Body of pancreas (tissue), 4 donors: ENCODE results near the gene CENPS.

Source experiments
- CTCF ChIP-seq, 7 experiments: fragments of 450-650 bp in 4 of 7; fragments of 200-600 bp in 3 of 7; sonication (generic) in 3 of 7; IDR thresholded peaks; one replicate each; pipeline ENCODE4 v1.5.1; 2016 to 2019; ENCODE audit warnings: antibody characterized with exemption in 7 of 7
- POLR2A ChIP-seq, 3 donors: fragments of 450-650 bp; IDR thresholded peaks; one replicate each; pipeline ENCODE4 v1.6.1; 2016; ENCODE audit warnings: antibody characterized with exemption in 3 of 3, mild to moderate bottlenecking in 2 of 3

GRCh38 chr1:10386761-10387676 is 43.2 kb upstream of the CENPS start:
- TF ChIP-seq CTCF (IDR thresholded peaks at IDR 0.05): no peak
- no peak for TF ChIP-seq POLR2A (IDR thresholded peaks at IDR 0.05)
